GM12891 (cell line): ENCODE results near the gene FMOD.
"Not testable (repeated sequence)": the region's sequence is repeated elsewhere in the genome, so short reads cannot be mapped to it uniquely, and the experiment has no call there.

Experiments
- POLR2A ChIP-seq: IDR thresholded peaks from 2 replicates; pipeline ENCODE4 v1.6.1; 2011; ENCODE audit warnings: low read depth, low read length, control low read depth
- POLR2AphosphoS5 ChIP-seq: IDR thresholded peaks from 2 replicates; pipeline ENCODE4 v1.6.1; 2011; ENCODE audit warnings: low read depth, low read length, control low read depth
- TAF1 ChIP-seq: IDR thresholded peaks from 2 replicates; pipeline ENCODE4 v1.6.1; 2011; ENCODE audit warnings: low read depth, low read length, control low read depth

GRCh38 chr1:203314025-203314759 is 36.7 kb downstream of the FMOD start:
- TF ChIP-seq POLR2A, TAF1, POLR2AphosphoS5: not testable (repeated sequence)
